ENCODE data around the gene MPPED1.

Gene MPPED1

GRCh38 chr22:43473441-43473840 is 61.6 kb downstream of the MPPED1 start:
- TF ChIP-seq TAF1 (IDR thresholded peaks at IDR 0.05; ENCODE audit: low read depth) (no peak), TEAD4 (IDR thresholded peaks at IDR 0.05) (no peak), CREB1 (IDR thresholded peaks at IDR 0.05; ENCODE audit: low read depth) (no peak), NFIC (IDR thresholded peaks at IDR 0.05) (no peak), YY1 (IDR thresholded peaks at IDR 0.05; ENCODE audit: low read depth) (no peak), RAD21 (IDR thresholded peaks at IDR 0.05; ENCODE audit: low read depth) (no peak), FOXM1 (IDR thresholded peaks at IDR 0.05; ENCODE audit: borderline replicate concordance, low read depth) (no peak)
- TF ChIP-seq, protein P1, sequence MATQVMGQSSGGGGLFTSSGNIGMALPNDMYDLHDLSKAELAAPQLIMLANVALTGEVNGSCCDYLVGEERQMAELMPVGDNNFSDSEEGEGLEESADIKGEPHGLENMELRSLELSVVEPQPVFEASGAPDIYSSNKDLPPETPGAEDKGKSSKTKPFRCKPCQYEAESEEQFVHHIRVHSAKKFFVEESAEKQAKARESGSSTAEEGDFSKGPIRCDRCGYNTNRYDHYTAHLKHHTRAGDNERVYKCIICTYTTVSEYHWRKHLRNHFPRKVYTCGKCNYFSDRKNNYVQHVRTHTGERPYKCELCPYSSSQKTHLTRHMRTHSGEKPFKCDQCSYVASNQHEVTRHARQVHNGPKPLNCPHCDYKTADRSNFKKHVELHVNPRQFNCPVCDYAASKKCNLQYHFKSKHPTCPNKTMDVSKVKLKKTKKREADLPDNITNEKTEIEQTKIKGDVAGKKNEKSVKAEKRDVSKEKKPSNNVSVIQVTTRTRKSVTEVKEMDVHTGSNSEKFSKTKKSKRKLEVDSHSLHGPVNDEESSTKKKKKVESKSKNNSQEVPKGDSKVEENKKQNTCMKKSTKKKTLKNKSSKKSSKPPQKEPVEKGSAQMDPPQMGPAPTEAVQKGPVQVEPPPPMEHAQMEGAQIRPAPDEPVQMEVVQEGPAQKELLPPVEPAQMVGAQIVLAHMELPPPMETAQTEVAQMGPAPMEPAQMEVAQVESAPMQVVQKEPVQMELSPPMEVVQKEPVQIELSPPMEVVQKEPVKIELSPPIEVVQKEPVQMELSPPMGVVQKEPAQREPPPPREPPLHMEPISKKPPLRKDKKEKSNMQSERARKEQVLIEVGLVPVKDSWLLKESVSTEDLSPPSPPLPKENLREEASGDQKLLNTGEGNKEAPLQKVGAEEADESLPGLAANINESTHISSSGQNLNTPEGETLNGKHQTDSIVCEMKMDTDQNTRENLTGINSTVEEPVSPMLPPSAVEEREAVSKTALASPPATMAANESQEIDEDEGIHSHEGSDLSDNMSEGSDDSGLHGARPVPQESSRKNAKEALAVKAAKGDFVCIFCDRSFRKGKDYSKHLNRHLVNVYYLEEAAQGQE (IDR thresholded peaks at IDR 0.05; ENCODE audit: low read depth) = no peak

DNA sequence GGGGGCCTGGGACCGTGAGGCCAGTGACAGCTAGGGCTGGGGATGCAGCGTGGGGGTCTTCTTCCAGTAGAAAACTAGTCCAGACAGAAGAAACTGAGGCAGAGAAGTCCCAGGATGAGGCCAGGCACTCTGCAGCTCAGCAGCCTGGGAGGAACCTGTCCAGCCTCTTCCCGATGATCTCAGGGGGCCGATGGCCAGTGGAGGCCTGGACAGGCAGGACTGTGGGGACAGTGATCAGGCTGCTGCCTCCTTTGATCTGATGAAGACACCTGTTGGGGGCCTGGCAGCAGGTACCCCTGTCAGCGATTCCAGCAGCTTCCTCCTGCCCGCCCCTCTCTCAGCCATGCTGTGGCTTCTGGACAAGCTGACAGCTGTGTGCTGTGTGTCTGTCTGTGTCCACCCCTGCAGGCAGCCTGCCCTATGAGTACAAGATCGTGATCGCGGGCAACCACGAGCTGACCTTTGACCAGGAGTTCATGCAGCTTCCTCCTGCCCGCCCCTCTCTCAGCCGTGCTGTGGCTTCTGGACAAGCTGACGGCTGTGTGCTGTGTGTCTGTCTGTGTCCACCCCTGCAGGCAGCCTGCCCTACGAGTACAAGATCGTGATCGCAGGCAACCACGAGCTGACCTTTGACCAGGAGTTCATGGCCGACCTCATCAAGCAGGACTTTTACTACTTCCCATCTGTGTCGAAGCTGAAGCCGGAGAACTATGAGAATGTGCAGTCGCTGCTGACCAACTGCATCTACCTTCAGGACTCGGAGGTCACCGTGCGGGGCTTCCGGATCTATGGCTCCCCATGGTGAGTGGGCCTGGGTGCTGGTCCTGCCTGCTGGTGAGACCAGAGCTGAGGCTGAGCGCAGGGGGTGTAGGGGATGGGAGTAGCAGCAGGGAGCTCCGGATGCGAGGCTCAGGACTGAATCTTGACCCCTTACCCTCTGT is 62.6 kb downstream of the MPPED1 start:
- no peak for TF ChIP-seq MAX (IDR thresholded peaks at IDR 0.05)
- TF ChIP-seq ZBTB7A (IDR thresholded peaks at IDR 0.05; ENCODE audit: low read depth) = no peak
- TF ChIP-seq EGR1 (IDR thresholded peaks at IDR 0.05) = no peak
- TF ChIP-seq TAF1 (IDR thresholded peaks at IDR 0.05; ENCODE audit: low read depth) = no peak
- no peak for TF ChIP-seq TCF12 (IDR thresholded peaks at IDR 0.05; ENCODE audit: low read depth)
- no peak for TF ChIP-seq RAD21 (IDR thresholded peaks at IDR 0.05; ENCODE audit: low read depth)
- TF ChIP-seq, protein P1 (IDR thresholded peaks at IDR 0.05; ENCODE audit: low read depth) = no peak
- no peak for TF ChIP-seq YY1 (IDR thresholded peaks at IDR 0.05; ENCODE audit: low read depth)
- TF ChIP-seq EP300 (IDR thresholded peaks at IDR 0.05; ENCODE audit: borderline replicate concordance) = no peak
- TF ChIP-seq CREB1 (IDR thresholded peaks at IDR 0.05; ENCODE audit: low read depth) = no peak
- TF ChIP-seq, protein P2, sequence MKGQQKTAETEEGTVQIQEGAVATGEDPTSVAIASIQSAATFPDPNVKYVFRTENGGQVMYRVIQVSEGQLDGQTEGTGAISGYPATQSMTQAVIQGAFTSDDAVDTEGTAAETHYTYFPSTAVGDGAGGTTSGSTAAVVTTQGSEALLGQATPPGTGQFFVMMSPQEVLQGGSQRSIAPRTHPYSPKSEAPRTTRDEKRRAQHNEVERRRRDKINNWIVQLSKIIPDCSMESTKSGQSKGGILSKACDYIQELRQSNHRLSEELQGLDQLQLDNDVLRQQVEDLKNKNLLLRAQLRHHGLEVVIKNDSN (IDR thresholded peaks at IDR 0.05) = no peak
- no peak for TF ChIP-seq TEAD4 (IDR thresholded peaks at IDR 0.05)
- no peak for TF ChIP-seq NFIC (IDR thresholded peaks at IDR 0.05)
- no peak for TF ChIP-seq FOXM1 (IDR thresholded peaks at IDR 0.05; ENCODE audit: borderline replicate concordance, low read depth)

GRCh38 chr22:43475549-43476076 is 63.8 kb downstream of the MPPED1 start:
- TF ChIP-seq CEBPB (IDR thresholded peaks at IDR 0.05) = no peak
- no peak for TF ChIP-seq ZBTB7A (IDR thresholded peaks at IDR 0.05; ENCODE audit: low read depth)
- TF ChIP-seq NFIC (IDR thresholded peaks at IDR 0.05) = no peak
- TF ChIP-seq, protein P1 (IDR thresholded peaks at IDR 0.05; ENCODE audit: low read depth) = no peak
- TF ChIP-seq CREB1 (IDR thresholded peaks at IDR 0.05; ENCODE audit: low read depth) = no peak
- no peak for TF ChIP-seq FOXM1 (IDR thresholded peaks at IDR 0.05; ENCODE audit: borderline replicate concordance, low read depth)
- TF ChIP-seq YY1 (IDR thresholded peaks at IDR 0.05; ENCODE audit: low read depth) = no peak
- no peak for TF ChIP-seq TCF12 (IDR thresholded peaks at IDR 0.05; ENCODE audit: low read depth)
- TF ChIP-seq RAD21 (IDR thresholded peaks at IDR 0.05; ENCODE audit: low read depth) = no peak
- TF ChIP-seq MAX (IDR thresholded peaks at IDR 0.05) = no peak
- TF ChIP-seq TAF1 (IDR thresholded peaks at IDR 0.05; ENCODE audit: low read depth) = no peak
- TF ChIP-seq, protein P2 (IDR thresholded peaks at IDR 0.05) = no peak
- no peak for TF ChIP-seq TEAD4 (IDR thresholded peaks at IDR 0.05)
- no peak for TF ChIP-seq EP300 (IDR thresholded peaks at IDR 0.05; ENCODE audit: borderline replicate concordance)
- TF ChIP-seq EGR1 (IDR thresholded peaks at IDR 0.05) = no peak

GRCh38 chr22:43476341-43476740 is 64.5 kb downstream of the MPPED1 start:
- TF ChIP-seq TAF1 (IDR thresholded peaks at IDR 0.05; ENCODE audit: low read depth) (no peak), MAX (IDR thresholded peaks at IDR 0.05) (no peak), NFIC (IDR thresholded peaks at IDR 0.05) (no peak), CEBPB (IDR thresholded peaks at IDR 0.05) (no peak), EP300 (IDR thresholded peaks at IDR 0.05; ENCODE audit: borderline replicate concordance) (no peak), FOXM1 (IDR thresholded peaks at IDR 0.05; ENCODE audit: borderline replicate concordance, low read depth) (no peak), RAD21 (IDR thresholded peaks at IDR 0.05; ENCODE audit: low read depth) (no peak), CREB1 (IDR thresholded peaks at IDR 0.05; ENCODE audit: low read depth) (no peak), YY1 (IDR thresholded peaks at IDR 0.05; ENCODE audit: low read depth) (no peak)
- TF ChIP-seq, protein P1 (IDR thresholded peaks at IDR 0.05; ENCODE audit: low read depth) = no peak
- TF ChIP-seq, protein P2 (IDR thresholded peaks at IDR 0.05) = no peak
